Gastroesophageal sphincter (tissue), 3 donors: ENCODE results near the gene LITAFD.

Experiments
- EP300 ChIP-seq: sonication (generic); formaldehyde crosslinking; IDR thresholded peaks from one replicate; pipeline ENCODE4 v1.6.1; 2017; ENCODE audit warnings: antibody characterized with exemption, mild to moderate bottlenecking
- POLR2A ChIP-seq, 2 donors: fragments of 450-650 bp; IDR thresholded peaks; one replicate each; pipeline ENCODE4 v1.6.1; 2017; ENCODE audit warnings: antibody characterized with exemption in 2 of 2, mild to moderate bottlenecking in 2 of 2, moderate library complexity in 1 of 2
- POLR2AphosphoS5 ChIP-seq: sonication (generic); formaldehyde crosslinking; IDR thresholded peaks from one replicate; pipeline ENCODE4 v1.6.1; 2017; ENCODE audit warnings: antibody characterized with exemption
- TF ChIP-seq, protein P1 (sequence below), 4 experiments: fragments of 200-600 bp in 2 of 4; fragments of 450-650 bp in 2 of 4; sonication (generic) in 1 of 4; IDR thresholded peaks; one replicate each; pipeline ENCODE4 v1.5.1; 2017 to 2019; ENCODE audit warnings: antibody characterized with exemption in 4 of 4, mild to moderate bottlenecking in 2 of 4, moderate library complexity in 2 of 4

- TF ChIP-seq POLR2AphosphoS5 (no peak), EP300 (no peak), POLR2A (IDR thresholded peaks at IDR 0.05) (no peak)
- TF ChIP-seq, protein P1, sequence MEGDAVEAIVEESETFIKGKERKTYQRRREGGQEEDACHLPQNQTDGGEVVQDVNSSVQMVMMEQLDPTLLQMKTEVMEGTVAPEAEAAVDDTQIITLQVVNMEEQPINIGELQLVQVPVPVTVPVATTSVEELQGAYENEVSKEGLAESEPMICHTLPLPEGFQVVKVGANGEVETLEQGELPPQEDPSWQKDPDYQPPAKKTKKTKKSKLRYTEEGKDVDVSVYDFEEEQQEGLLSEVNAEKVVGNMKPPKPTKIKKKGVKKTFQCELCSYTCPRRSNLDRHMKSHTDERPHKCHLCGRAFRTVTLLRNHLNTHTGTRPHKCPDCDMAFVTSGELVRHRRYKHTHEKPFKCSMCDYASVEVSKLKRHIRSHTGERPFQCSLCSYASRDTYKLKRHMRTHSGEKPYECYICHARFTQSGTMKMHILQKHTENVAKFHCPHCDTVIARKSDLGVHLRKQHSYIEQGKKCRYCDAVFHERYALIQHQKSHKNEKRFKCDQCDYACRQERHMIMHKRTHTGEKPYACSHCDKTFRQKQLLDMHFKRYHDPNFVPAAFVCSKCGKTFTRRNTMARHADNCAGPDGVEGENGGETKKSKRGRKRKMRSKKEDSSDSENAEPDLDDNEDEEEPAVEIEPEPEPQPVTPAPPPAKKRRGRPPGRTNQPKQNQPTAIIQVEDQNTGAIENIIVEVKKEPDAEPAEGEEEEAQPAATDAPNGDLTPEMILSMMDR (IDR thresholded peaks at IDR 0.05): no peak
Measured at GRCh38 chr16:8898660-8899318, 16.6 kb downstream of the LITAFD start.
